Ishikawa (cell line): ENCODE measurements around the gene TMEM126A.

Experiments used
- CEBPB ChIP-seq: IDR thresholded peaks from 2 replicates; pipeline ENCODE4 v1.6.1; 2012
- CREB1 ChIP-seq: IDR thresholded peaks from 2 replicates; pipeline ENCODE4 v1.6.1; 2012; ENCODE audit warnings: low read depth
- EGR1 ChIP-seq: IDR thresholded peaks from 2 replicates; pipeline ENCODE4 v1.6.1; 2012
- EP300 ChIP-seq: IDR thresholded peaks from 2 replicates; pipeline ENCODE4 v1.6.1; 2012; ENCODE audit warnings: borderline replicate concordance
- FOXM1 ChIP-seq: IDR thresholded peaks from 2 replicates; pipeline ENCODE4 v1.6.1; 2012; ENCODE audit warnings: low read depth, borderline replicate concordance
- MAX ChIP-seq: IDR thresholded peaks from 2 replicates; pipeline ENCODE4 v1.6.1; 2012
- NFIC ChIP-seq: IDR thresholded peaks from 2 replicates; pipeline ENCODE4 v1.6.1; 2012
- RAD21 ChIP-seq: IDR thresholded peaks from 2 replicates; pipeline ENCODE4 v1.6.1; 2012; ENCODE audit warnings: low read depth
- TAF1 ChIP-seq: IDR thresholded peaks from 2 replicates; pipeline ENCODE4 v1.6.1; 2012; ENCODE audit warnings: low read depth, mild to moderate bottlenecking
- TCF12 ChIP-seq: IDR thresholded peaks from 2 replicates; pipeline ENCODE4 v1.6.1; 2012; ENCODE audit warnings: low read depth
- TEAD4 ChIP-seq: IDR thresholded peaks from 2 replicates; pipeline ENCODE4 v1.6.1; 2012
- YY1 ChIP-seq: IDR thresholded peaks from 2 replicates; pipeline ENCODE4 v1.6.1; 2012; ENCODE audit warnings: low read depth
- ZBTB7A ChIP-seq: IDR thresholded peaks from 2 replicates; pipeline ENCODE4 v1.6.1; 2012; ENCODE audit warnings: low read depth
- TF ChIP-seq, protein P1 (sequence below): IDR thresholded peaks from 2 replicates; pipeline ENCODE4 v1.6.1; 2012
- TF ChIP-seq, protein P2 (sequence below): IDR thresholded peaks from 2 replicates; pipeline ENCODE4 v1.6.1; 2012; ENCODE audit warnings: low read depth, mild to moderate bottlenecking

Gene TMEM126A

GRCh38 chr11:85652786-85653447, 5.2 kb downstream of the TMEM126A start:
- TF ChIP-seq EGR1, result no peak
- TF ChIP-seq, protein P1, sequence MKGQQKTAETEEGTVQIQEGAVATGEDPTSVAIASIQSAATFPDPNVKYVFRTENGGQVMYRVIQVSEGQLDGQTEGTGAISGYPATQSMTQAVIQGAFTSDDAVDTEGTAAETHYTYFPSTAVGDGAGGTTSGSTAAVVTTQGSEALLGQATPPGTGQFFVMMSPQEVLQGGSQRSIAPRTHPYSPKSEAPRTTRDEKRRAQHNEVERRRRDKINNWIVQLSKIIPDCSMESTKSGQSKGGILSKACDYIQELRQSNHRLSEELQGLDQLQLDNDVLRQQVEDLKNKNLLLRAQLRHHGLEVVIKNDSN, result no peak
- no peak for TF ChIP-seq TEAD4
- TF ChIP-seq TAF1, result no peak
- no peak for TF ChIP-seq FOXM1
- no peak for TF ChIP-seq NFIC
- TF ChIP-seq, protein P2, sequence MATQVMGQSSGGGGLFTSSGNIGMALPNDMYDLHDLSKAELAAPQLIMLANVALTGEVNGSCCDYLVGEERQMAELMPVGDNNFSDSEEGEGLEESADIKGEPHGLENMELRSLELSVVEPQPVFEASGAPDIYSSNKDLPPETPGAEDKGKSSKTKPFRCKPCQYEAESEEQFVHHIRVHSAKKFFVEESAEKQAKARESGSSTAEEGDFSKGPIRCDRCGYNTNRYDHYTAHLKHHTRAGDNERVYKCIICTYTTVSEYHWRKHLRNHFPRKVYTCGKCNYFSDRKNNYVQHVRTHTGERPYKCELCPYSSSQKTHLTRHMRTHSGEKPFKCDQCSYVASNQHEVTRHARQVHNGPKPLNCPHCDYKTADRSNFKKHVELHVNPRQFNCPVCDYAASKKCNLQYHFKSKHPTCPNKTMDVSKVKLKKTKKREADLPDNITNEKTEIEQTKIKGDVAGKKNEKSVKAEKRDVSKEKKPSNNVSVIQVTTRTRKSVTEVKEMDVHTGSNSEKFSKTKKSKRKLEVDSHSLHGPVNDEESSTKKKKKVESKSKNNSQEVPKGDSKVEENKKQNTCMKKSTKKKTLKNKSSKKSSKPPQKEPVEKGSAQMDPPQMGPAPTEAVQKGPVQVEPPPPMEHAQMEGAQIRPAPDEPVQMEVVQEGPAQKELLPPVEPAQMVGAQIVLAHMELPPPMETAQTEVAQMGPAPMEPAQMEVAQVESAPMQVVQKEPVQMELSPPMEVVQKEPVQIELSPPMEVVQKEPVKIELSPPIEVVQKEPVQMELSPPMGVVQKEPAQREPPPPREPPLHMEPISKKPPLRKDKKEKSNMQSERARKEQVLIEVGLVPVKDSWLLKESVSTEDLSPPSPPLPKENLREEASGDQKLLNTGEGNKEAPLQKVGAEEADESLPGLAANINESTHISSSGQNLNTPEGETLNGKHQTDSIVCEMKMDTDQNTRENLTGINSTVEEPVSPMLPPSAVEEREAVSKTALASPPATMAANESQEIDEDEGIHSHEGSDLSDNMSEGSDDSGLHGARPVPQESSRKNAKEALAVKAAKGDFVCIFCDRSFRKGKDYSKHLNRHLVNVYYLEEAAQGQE, result no peak
- no peak for TF ChIP-seq TCF12

DNA sequence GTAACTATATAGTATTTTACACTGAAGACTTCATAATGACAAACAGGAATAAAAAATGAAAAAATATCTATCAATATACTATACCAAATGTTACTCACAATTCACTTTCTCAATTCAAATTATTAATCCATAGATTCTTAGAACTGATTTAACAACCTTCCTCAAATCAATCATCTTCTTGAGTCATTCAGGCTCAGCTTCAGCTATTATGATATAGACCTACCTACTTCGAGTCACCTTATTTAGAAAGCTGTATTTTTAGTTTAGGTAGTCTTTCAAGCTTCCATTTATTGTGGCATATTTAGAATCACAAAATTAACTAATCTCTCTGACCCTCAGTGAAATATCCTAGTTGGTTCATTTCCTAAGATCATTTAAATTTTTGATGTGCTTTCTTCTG, 9.0 kb downstream of the TMEM126A start:
- TF ChIP-seq EP300 (no peak), EGR1 (no peak), TAF1 (no peak), CEBPB (no peak), TEAD4 (no peak), ZBTB7A (no peak), FOXM1 (no peak), NFIC (no peak), CREB1 (no peak), YY1 (no peak), MAX (no peak), TCF12 (no peak), RAD21 (no peak)
- TF ChIP-seq, protein P2, result no peak
- TF ChIP-seq, protein P1, result no peak

DNA sequence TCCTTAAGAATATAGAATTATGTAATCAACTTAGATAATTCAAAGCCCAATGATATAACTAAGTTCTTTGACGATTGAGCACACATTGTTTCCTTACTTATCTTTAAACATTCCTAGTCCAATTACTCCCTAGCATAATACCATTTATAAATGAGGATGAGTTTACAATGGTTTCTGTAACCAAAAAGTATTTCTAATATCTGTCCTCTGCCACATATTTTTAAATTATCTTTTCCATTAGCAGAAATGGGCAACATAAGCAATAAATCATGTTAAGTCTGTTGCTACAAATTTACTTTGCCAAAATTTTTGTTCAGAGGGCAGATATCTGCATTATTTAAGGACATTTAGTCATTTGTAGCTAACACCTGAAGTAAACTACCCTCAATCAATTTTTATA, 10.4 kb downstream of the TMEM126A start:
- no peak for TF ChIP-seq CEBPB
- no peak for TF ChIP-seq YY1
- TF ChIP-seq TAF1, result no peak
- TF ChIP-seq EP300, result no peak

GRCh38 chr11:85661972-85662664, 14.4 kb downstream of the TMEM126A start:
- no peak for TF ChIP-seq EGR1
- TF ChIP-seq TEAD4, result no peak
- TF ChIP-seq TAF1, result no peak
- no peak for TF ChIP-seq TCF12
- TF ChIP-seq NFIC, result no peak
- no peak for TF ChIP-seq CREB1
- TF ChIP-seq MAX, result no peak
- TF ChIP-seq FOXM1, result no peak
- no peak for TF ChIP-seq CEBPB
- no peak for TF ChIP-seq RAD21
- no peak for TF ChIP-seq ZBTB7A
- no peak for TF ChIP-seq EP300
- TF ChIP-seq YY1, result no peak
- TF ChIP-seq, protein P1, result no peak
- TF ChIP-seq, protein P2, result no peak
